Raji (cell line): Measurements from ENCODE around the gene ALG14.

ENCODE experiments used
- POLR2A ChIP-seq: IDR thresholded peaks from 2 replicates; pipeline ENCODE4 v1.6.1; 2011; ENCODE audit warnings: low read depth, low read length, control low read depth; ENCODE audit not compliant: insufficient read depth

Gene ALG14

GRCh38 chr1:94949681-94950661 lies 122.8 kb downstream of the ALG14 start:
- TF ChIP-seq POLR2A, result no peak

- TF ChIP-seq POLR2A, result no peak
Observed at GRCh38 chr1:94947437-94947836, 125.3 kb downstream of the ALG14 start.

GRCh38 chr1:94946886-94947285 lies 125.9 kb downstream of the ALG14 start:
- no peak for TF ChIP-seq POLR2A

GRCh38 chr1:94942171-94943128 lies 130.3 kb downstream of the ALG14 start:
- TF ChIP-seq POLR2A, result no peak

GRCh38 chr1:94940738-94941137 lies 132.0 kb downstream of the ALG14 start:
- no peak for TF ChIP-seq POLR2A

GRCh38 chr1:94937820-94938219 lies 134.9 kb downstream of the ALG14 start:
- no peak for TF ChIP-seq POLR2A

GRCh38 chr1:94936861-94937620 lies 135.7 kb downstream of the ALG14 start:
- no peak for TF ChIP-seq POLR2A

- TF ChIP-seq POLR2A, result no peak
Observed at GRCh38 chr1:94935476-94935875, 137.3 kb downstream of the ALG14 start.

- no peak for TF ChIP-seq POLR2A
Observed at GRCh38 chr1:94935034-94935433, 137.7 kb downstream of the ALG14 start.

GRCh38 chr1:94934551-94934950 lies 138.2 kb downstream of the ALG14 start:
- no peak for TF ChIP-seq POLR2A

- TF ChIP-seq POLR2A, result no peak
Observed at GRCh38 chr1:94931254-94931841, 141.4 kb downstream of the ALG14 start.

GRCh38 chr1:94929351-94930217 lies 143.2 kb downstream of the ALG14 start:
- TF ChIP-seq POLR2A, result no peak

- no peak for TF ChIP-seq POLR2A
Observed at GRCh38 chr1:94928293-94928939, 144.3 kb downstream of the ALG14 start.
